ENCODE results near the gene SETD3. TPM values are rescaled to one million over a fixed set of nuclear protein-coding genes. Genes with fewer than 3 reads are reported as not detected.

SETD3 gene
- polyA plus RNA-seq, 1 donor from 2014 or later: 49.6 TPM

GRCh38 chr14:99407416-99407815 lies 73.2 kb downstream of the SETD3 start:
- H4K20me1 ChIP-seq (ENCODE audit: insufficient read depth): no peaks in the 10 kb centered on the region
- H3K27ac ChIP-seq (ENCODE audit: low read length): no peak overlapping the region

GRCh38 chr14:99402950-99403349 lies 77.7 kb downstream of the SETD3 start:
- Histone ChIP-seq H3K4me3 (ENCODE audit: low read length) (no peak overlapping the region), H3K9me3 (ENCODE audit: low read length) (no peaks in the 10 kb centered on the region), H4K20me1 (ENCODE audit: insufficient read depth) (no peaks in the 10 kb centered on the region), H3K79me2 (replicated peaks; ENCODE audit: insufficient read depth, low read length) (no peaks in the 10 kb centered on the region), H3K27me3 (ENCODE audit: insufficient read depth, low read depth, low read length) (no peaks in the 10 kb centered on the region), H3K4me2 (ENCODE audit: low read length) (no peak overlapping the region), H2AFZ (ENCODE audit: low read depth, low read length) (no peak overlapping the region), H3F3A (ENCODE audit: insufficient read depth, low read length, poor library complexity, severe bottlenecking) (no peaks in the 10 kb centered on the region), H3K36me3 (ENCODE audit: insufficient read depth, low read length) (peaks cover 10% of the 10 kb centered on the region), H3K9me2 (ENCODE audit: insufficient read depth, low read length) (no peaks in the 10 kb centered on the region), H3K27ac (ENCODE audit: low read length) (no peak overlapping the region), H3K9ac (ENCODE audit: low read length) (no peak overlapping the region)
- TF ChIP-seq CTCF (IDR thresholded peaks at IDR 0.05; ENCODE audit: poor library complexity, severe bottlenecking): no peak
- TF ChIP-seq REST (IDR thresholded peaks at IDR 0.05; ENCODE audit: borderline replicate concordance): no peak
- no peak for TF ChIP-seq RAD21 (conservative IDR thresholded peaks at IDR 0.05)
- TF ChIP-seq EP300 (conservative IDR thresholded peaks at IDR 0.05; ENCODE audit: poor library complexity, severe bottlenecking): no peak
- TF ChIP-seq EZH2 (IDR thresholded peaks at IDR 0.05; ENCODE audit: borderline replicate concordance, insufficient read depth, low read length, poor library complexity, severe bottlenecking): no peak
- TF ChIP-seq TAF1 (IDR thresholded peaks at IDR 0.05; ENCODE audit: low read depth): no peak

More at GRCh38 chr14:99407416-99407815, 73.2 kb downstream of the SETD3 start:
- Histone ChIP-seq H3K27me3 (ENCODE audit: insufficient read depth, low read depth, low read length) (no peaks in the 10 kb centered on the region), H3K79me2 (replicated peaks; ENCODE audit: insufficient read depth, low read length) (no peaks in the 10 kb centered on the region), H3K9me2 (ENCODE audit: insufficient read depth, low read length) (no peaks in the 10 kb centered on the region), H3F3A (ENCODE audit: insufficient read depth, low read length, poor library complexity, severe bottlenecking) (no peaks in the 10 kb centered on the region), H3K36me3 (ENCODE audit: insufficient read depth, low read length) (no peaks in the 10 kb centered on the region), H3K4me3 (ENCODE audit: low read length) (no peak overlapping the region), H3K9ac (ENCODE audit: low read length) (no peak overlapping the region), H3K9me3 (ENCODE audit: low read length) (no peaks in the 10 kb centered on the region), H3K4me2 (ENCODE audit: low read length) (no peak overlapping the region), H2AFZ (ENCODE audit: low read depth, low read length) (no peak overlapping the region)
- no peak for TF ChIP-seq CTCF (IDR thresholded peaks at IDR 0.05; ENCODE audit: poor library complexity, severe bottlenecking)
- no peak for TF ChIP-seq SMC3 (conservative IDR thresholded peaks at IDR 0.05; ENCODE audit: poor library complexity)
- TF ChIP-seq MXI1 (conservative IDR thresholded peaks at IDR 0.05; ENCODE audit: poor library complexity, severe bottlenecking): no peak
- TF ChIP-seq EP300 (conservative IDR thresholded peaks at IDR 0.05; ENCODE audit: poor library complexity, severe bottlenecking): no peak
- no peak for TF ChIP-seq REST (IDR thresholded peaks at IDR 0.05; ENCODE audit: borderline replicate concordance)
- TF ChIP-seq RAD21 (conservative IDR thresholded peaks at IDR 0.05): no peak
- TF ChIP-seq TAF1 (IDR thresholded peaks at IDR 0.05; ENCODE audit: low read depth): no peak
- no peak for TF ChIP-seq POLR2AphosphoS5 (IDR thresholded peaks at IDR 0.05)
- TF ChIP-seq EZH2 (IDR thresholded peaks at IDR 0.05; ENCODE audit: borderline replicate concordance, insufficient read depth, low read length, poor library complexity, severe bottlenecking): no peak
